ENCODE measurements around the gene USP48.

GRCh38 chr1:21793104-21793503, 10.2 kb upstream of the USP48 start:
- TF ChIP-seq CTCF (IDR thresholded peaks at IDR 0.05 in 8 of 11, conservative IDR thresholded peaks at IDR 0.05 in 3 of 11) (no peak), POLR2A (IDR thresholded peaks at IDR 0.05) (no peak), POLR2AphosphoS5 (IDR thresholded peaks at IDR 0.05) (no peak)

Data from spleen (tissue), 7 donors.